ENCODE results near the gene CD6. TPM values are rescaled to one million over a fixed set of nuclear protein-coding genes. Genes with fewer than 3 reads are reported as not detected.

CD6 gene
- total and polyA plus RNA-seq, 9 donors, result 0.42 to 3.4 (median 0.69) TPM

- WGBS, 3 donors, result 95 to 98% (median 96%) methylated on average over 10 of the region's 10 CpGs
- Histone ChIP-seq H3K9me3 (no peaks in the 10 kb centered on the region), H3K4me3 (no peak overlapping the region), H3K27me3 (no peaks in the 10 kb centered on the region), H3K4me1 (ENCODE audit: insufficient read depth) (no peaks in the 10 kb centered on the region), H3K36me3 (no peaks in the 10 kb centered on the region), H3K27ac (no peak overlapping the region)
- intact Hi-C loops (cut with DNase I), result loop anchor here in 1 of 4 donors (10.0 kb wide), 1 partner anchor 1176 kb away; the partner anchor contains the start of gene CBLIF
- TF ChIP-seq CTCF (IDR thresholded peaks at IDR 0.05) (no peak), POLR2A (IDR thresholded peaks at IDR 0.05) (no peak), EP300 (IDR thresholded peaks at IDR 0.05) (no peak)
- no peak for DNase-seq
These were observed 49.2 kb downstream of the CD6 start for GRCh38 chr11:61020551-61021235.

DNA sequence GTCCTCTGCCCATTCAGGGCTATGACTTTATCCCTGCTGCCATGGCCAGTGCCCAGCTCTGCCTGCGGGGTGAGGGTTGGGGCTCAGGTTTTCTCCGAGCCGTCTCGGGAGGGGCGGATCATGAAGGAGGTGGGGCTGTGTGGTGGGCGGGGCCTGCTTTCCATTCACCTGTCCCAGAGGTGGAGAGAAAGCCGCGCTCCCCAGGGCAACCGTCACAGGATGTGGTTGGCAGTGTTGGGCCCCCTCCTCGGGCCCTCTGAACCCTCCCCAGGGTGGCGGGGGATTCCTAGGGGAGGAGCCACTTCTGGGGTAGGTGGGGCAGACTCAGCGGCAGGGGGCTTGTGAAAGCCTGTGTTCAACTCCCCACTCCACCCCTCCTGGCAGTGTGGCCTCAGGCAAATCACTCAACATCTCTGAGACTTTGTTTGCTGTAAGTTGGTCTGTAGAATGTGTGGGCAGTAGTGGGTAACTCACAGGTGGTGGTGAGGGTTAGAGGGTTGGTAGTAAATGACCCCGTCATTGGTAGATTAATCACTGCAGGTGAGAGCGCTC, 50.3 kb downstream of the CD6 start:
- TF ChIP-seq CTCF (IDR thresholded peaks at IDR 0.05), result no peak
- no peak for TF ChIP-seq EP300 (IDR thresholded peaks at IDR 0.05)
- TF ChIP-seq POLR2A (IDR thresholded peaks at IDR 0.05), result no peak
- WGBS, 3 donors, result 23 to 34% (median 33%) methylated on average over 11 to 14 of the region's 14 CpGs
- no peaks in the 10 kb centered on the region for H3K27me3 ChIP-seq
- intact Hi-C loops (cut with DNase I), result loop anchor here in 1 of 4 donors (10.0 kb wide), 1 partner anchor 1177 kb away; the partner anchor contains the start of gene CBLIF
- no peak overlapping the region for H3K4me3 ChIP-seq
- no peak for DNase-seq
- no peak overlapping the region for H3K27ac ChIP-seq
- H3K36me3 ChIP-seq, result no peaks in the 10 kb centered on the region
- no peaks in the 10 kb centered on the region for H3K4me1 ChIP-seq (ENCODE audit: insufficient read depth)
- no peaks in the 10 kb centered on the region for H3K9me3 ChIP-seq

DNA sequence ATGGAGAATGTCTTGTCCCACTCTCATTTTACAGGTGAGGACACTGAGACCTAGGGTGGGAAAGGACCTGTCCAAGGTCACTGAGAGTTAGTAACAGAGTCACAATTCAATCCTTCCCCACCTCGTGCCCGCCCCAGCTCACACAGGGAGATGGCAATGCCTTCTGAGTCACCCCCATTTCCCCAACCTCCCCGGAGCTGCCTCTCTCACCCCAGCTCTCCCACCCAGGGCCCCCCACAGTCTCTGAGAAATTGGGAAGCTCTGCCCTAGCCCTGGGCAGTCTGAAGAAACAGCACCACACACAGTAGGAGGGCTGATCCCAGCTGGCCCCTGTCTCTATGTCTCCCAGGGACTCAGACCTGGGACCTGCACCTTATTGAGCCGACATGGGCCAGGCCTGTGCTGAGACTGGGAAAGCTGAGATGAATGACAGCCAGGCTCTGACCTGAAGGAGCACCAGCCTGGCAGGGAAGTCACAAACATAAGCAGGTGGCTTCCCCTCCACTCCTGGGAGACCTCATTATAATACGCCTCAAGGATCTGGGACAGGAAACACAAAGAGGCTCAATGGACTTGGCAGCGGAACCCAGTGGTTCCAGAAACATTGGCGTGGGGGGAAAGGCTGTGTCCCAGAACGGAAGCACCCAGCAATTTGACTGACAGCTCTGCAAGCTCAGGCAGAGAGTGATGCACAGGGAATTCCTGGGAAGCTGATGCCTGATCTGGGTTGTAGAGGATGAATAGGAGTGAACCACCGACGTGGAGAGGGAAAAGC, 51.0 kb downstream of the CD6 start:
- no peaks in the 10 kb centered on the region for H3K9me3 ChIP-seq
- WGBS, 3 donors, result 77 to 86% (median 79%) methylated on average over 10 of the region's 10 CpGs
- H3K36me3 ChIP-seq, result no peaks in the 10 kb centered on the region
- no peak overlapping the region for H3K27ac ChIP-seq
- intact Hi-C loops (cut with DNase I), result loop anchor here in 1 of 4 donors (10.0 kb wide), 1 partner anchor 1178 kb away; the partner anchor contains the start of gene CBLIF
- no peak overlapping the region for H3K4me3 ChIP-seq
- no peaks in the 10 kb centered on the region for H3K27me3 ChIP-seq
- no peak for TF ChIP-seq EP300 (IDR thresholded peaks at IDR 0.05)
- TF ChIP-seq POLR2A (IDR thresholded peaks at IDR 0.05), result no peak
- no peak for TF ChIP-seq CTCF (IDR thresholded peaks at IDR 0.05)
- no peaks in the 10 kb centered on the region for H3K4me1 ChIP-seq (ENCODE audit: insufficient read depth)
- no peak for DNase-seq

- Histone ChIP-seq H3K36me3 (no peaks in the 10 kb centered on the region), H3K27ac (no peak overlapping the region), H3K9me3 (no peaks in the 10 kb centered on the region), H3K4me3 (no peak overlapping the region), H3K27me3 (no peaks in the 10 kb centered on the region), H3K4me1 (ENCODE audit: insufficient read depth) (no peaks in the 10 kb centered on the region)
- TF ChIP-seq EP300 (IDR thresholded peaks at IDR 0.05), result no peak
- no peak for DNase-seq
- intact Hi-C loops (cut with DNase I), result loop anchor here in 1 of 4 donors (10.0 kb wide), 1 partner anchor 1179 kb away; the partner anchor contains the start of gene CBLIF
- WGBS, 3 donors, result 65 to 72% (median 66%) methylated on average over 18 of the region's 18 CpGs
These were observed 51.8 kb downstream of the CD6 start for GRCh38 chr11:61023086-61023965.

Measured in ovary (tissue), 9 donors.